GM18526 (cell line): ENCODE data around the gene SPAG7.

Source experiments
- POLR2A ChIP-seq: IDR thresholded peaks from 3 replicates; pipeline ENCODE4 v1.6.1; 2011; ENCODE audit not compliant: insufficient read length; ENCODE audit errors: extremely low read depth

The SPAG7 gene

GRCh38 chr17:4967539-4968485, at the start of gene SPAG7:
Gene SPAG7 (minus strand): TSS chr17:4967817. CDS start chr17:4967804, 13 bp downstream.
- peak; percentile 63 for TF ChIP-seq POLR2A

- TF ChIP-seq POLR2A: no peak
These were observed 46.7 kb upstream of the SPAG7 start for GRCh38 chr17:5014357-5014756.

- no peak for TF ChIP-seq POLR2A
These were observed 44.3 kb upstream of the SPAG7 start for GRCh38 chr17:5011928-5012327.

GRCh38 chr17:5003214-5003867, 35.7 kb upstream of the SPAG7 start:
- TF ChIP-seq POLR2A: no peak

GRCh38 chr17:5002121-5002788, 34.6 kb upstream of the SPAG7 start:
- TF ChIP-seq POLR2A: no peak

GRCh38 chr17:5000237-5000639, 32.6 kb upstream of the SPAG7 start:
- no peak for TF ChIP-seq POLR2A

- TF ChIP-seq POLR2A: no peak
These were observed 31.9 kb upstream of the SPAG7 start for GRCh38 chr17:4999430-5000093.

GRCh38 chr17:4998732-4999429, 31.3 kb upstream of the SPAG7 start:
- peak; percentile 23 for TF ChIP-seq POLR2A

GRCh38 chr17:4998027-4998731, 30.6 kb upstream of the SPAG7 start:
- no peak for TF ChIP-seq POLR2A

GRCh38 chr17:4997302-4998026, 29.8 kb upstream of the SPAG7 start, which contains the start of the genes INCA1 and KIF1C:
Gene INCA1 (minus strand): TSS chr17:4997522. CDS start chr17:4994437, 3,085 bp downstream.
Gene KIF1C (plus strand): TSS chr17:4997950. CDS start chr17:5000247, 2,297 bp downstream.
- peak; percentile 60 for TF ChIP-seq POLR2A

- TF ChIP-seq POLR2A: no peak
These were observed 26.5 kb upstream of the SPAG7 start for GRCh38 chr17:4994081-4994595.

- TF ChIP-seq POLR2A: peak; percentile 56
These were observed 20.4 kb upstream of the SPAG7 start for GRCh38 chr17:4987767-4988567.
